SH-SY5Y (cell line): ENCODE measurements around the gene KLHL35.

Source experiments
- GATA2 ChIP-seq: IDR thresholded peaks from 2 replicates; pipeline ENCODE4 v1.6.1; 2011; ENCODE audit warnings: mild to moderate bottlenecking, low read depth, low read length
- GATA3 ChIP-seq: IDR thresholded peaks from 2 replicates; pipeline ENCODE4 v1.6.1; 2011; ENCODE audit warnings: low read depth, mild to moderate bottlenecking, low read length, moderate library complexity

- TF ChIP-seq GATA3, result no peak
- TF ChIP-seq GATA2, result no peak
Observed at GRCh38 chr11:75439495-75440120, 6.6 kb upstream of the KLHL35 start.
